GM12878 (cell line): ENCODE results near the gene CCL15. TPM values are rescaled to one million over a fixed set of nuclear protein-coding genes. Genes with fewer than 3 reads are reported as not detected.

Source experiments
- ATAC-seq: fragments of 200-7000 bp; cut with Tn5 transposase; 3 replicates; pipeline ENCODE4 v1.9.1; 2020; ENCODE audit warnings: mild to moderate bottlenecking, moderate library complexity
- BruUV-seq: library from RNA; stranded (reverse); fragments of 400-500 nt; replicated peaks from 2 replicates; lab custom pipeline; 2021; lab: Mats Ljungman, UMichigan
- CTCF ChIA-PET: fragments of 300-600 bp; sonication (Branson Sonifier 250); formaldehyde crosslinking; extraction: SDS; loops from one replicate; lab custom pipeline; 2021; ENCODE audit warnings: inconsistent platforms; lab: Yijun Ruan, JAX
- POLR2A ChIA-PET: fragments of 350-600 bp; formaldehyde crosslinking; extraction: SDS; loops from one replicate; lab custom pipeline; 2021; ENCODE audit warnings: inconsistent platforms; lab: Charles Lee
- RAD21 ChIA-PET: fragments of 300-600 bp; sonication (Branson Sonifier 250); formaldehyde crosslinking; loops from one replicate; lab custom pipeline; 2023; ENCODE audit warnings: antibody characterized with exemption; ENCODE audit not compliant: unreplicated experiment; lab: Charles Lee
- SMC1A ChIA-PET: fragments of 300-600 bp; sonication (Branson Sonifier 250); formaldehyde crosslinking; loops from one replicate; lab custom pipeline; 2023; ENCODE audit not compliant: unreplicated experiment, uncharacterized antibody; lab: Charles Lee
- DNase-seq: peaks from one replicate; pipeline ENCODE4 v3.0.0-alpha.2; 2011; ENCODE audit warnings: low read depth, low spot score
- FAIRE-seq: peaks from 3 replicates; lab custom pipeline; 2011; peaks lifted over from hg19 to GRCh38; lab: Jason Lieb, UNC
- H2AFZ ChIP-seq: 2 replicates; pipeline ENCODE4 v1.6.0; 2011; ENCODE audit warnings: low read depth, low read length, control low read depth; ENCODE audit not compliant: control insufficient read depth
- H3K27ac ChIP-seq: 2 replicates; pipeline ENCODE4 v1.5.1; 2011; ENCODE audit warnings: control low read depth; ENCODE audit not compliant: control insufficient read depth, insufficient read depth
- H3K27me3 ChIP-seq, 2 experiments: replicated peaks in 1 of 2; 2 replicates each; pipeline versions ENCODE4 v1.6.0 to v1.6.1; 2011; ENCODE audit warnings: low read length in 1 of 2; ENCODE audit not compliant: control insufficient read depth in 2 of 2, insufficient read depth in 2 of 2
- H3K36me3 ChIP-seq, 2 experiments: 2 replicates each; pipeline ENCODE4 v1.5.1; 2011; ENCODE audit warnings: low read length in 1 of 2; ENCODE audit not compliant: control insufficient read depth in 2 of 2, insufficient read depth in 2 of 2
- H3K4me1 ChIP-seq: 2 replicates; pipeline ENCODE4 v1.6.1; 2011; ENCODE audit warnings: mild to moderate bottlenecking, low read length, moderate library complexity, mixed read lengths; ENCODE audit not compliant: control insufficient read depth, insufficient read depth
- H3K4me2 ChIP-seq: 2 replicates; pipeline ENCODE4 v1.6.0; 2011; ENCODE audit warnings: control low read depth; ENCODE audit not compliant: control insufficient read depth, insufficient read depth
- H3K4me3 ChIP-seq: fragments of 200-600 bp; sonication (generic); 2 replicates; pipeline ENCODE4 v1.5.1; 2016
- H3K79me2 ChIP-seq: 2 replicates; pipeline ENCODE4 v1.6.0; 2011; ENCODE audit warnings: low read length; ENCODE audit not compliant: control insufficient read depth, insufficient read depth
- H3K9ac ChIP-seq: 2 replicates; pipeline ENCODE4 v1.8.0; 2011; ENCODE audit warnings: low read length, control low read depth, mixed read lengths; ENCODE audit not compliant: control insufficient read depth, insufficient read depth
- H3K9me3 ChIP-seq: replicated peaks from 3 replicates; pipeline ENCODE4 v1.5.1; 2011; ENCODE audit warnings: mild to moderate bottlenecking, low read length; ENCODE audit not compliant: control insufficient read depth, insufficient read depth
- H4K20me1 ChIP-seq: 2 replicates; pipeline ENCODE4 v1.6.0; 2011; ENCODE audit not compliant: control insufficient read depth, insufficient read depth
- BCL11A ChIP-seq: IDR thresholded peaks from 2 replicates; pipeline ENCODE4 v1.6.1; 2011; ENCODE audit warnings: low read depth, low read length
- E2F4 ChIP-seq: IDR thresholded peaks from 2 replicates; pipeline ENCODE4 v1.6.1; 2012; ENCODE audit warnings: low read depth, low read length, improper control_type of control experiment
- E2F8 ChIP-seq: fragments of 450-650 bp; IDR thresholded peaks from 2 replicates; pipeline ENCODE4 v1.6.1; 2018; ENCODE audit warnings: mild to moderate bottlenecking, low read depth, moderate library complexity; ENCODE audit not compliant: partially characterized antibody
- IKZF1 ChIP-seq: fragments of 450-650 bp; conservative IDR thresholded peaks from 2 replicates; pipeline ENCODE4 v1.6.1; 2017; ENCODE audit warnings: antibody characterized with exemption, mild to moderate bottlenecking
- IRF4 ChIP-seq: IDR thresholded peaks from 2 replicates; pipeline ENCODE4 v1.6.1; 2011; ENCODE audit warnings: low read depth, low read length
- KLF5 ChIP-seq: fragments of 450-650 bp; IDR thresholded peaks from 2 replicates; pipeline ENCODE4 v1.6.1; 2014; ENCODE audit warnings: mild to moderate bottlenecking; ENCODE audit not compliant: partially characterized antibody
- MEF2A ChIP-seq: IDR thresholded peaks from 2 replicates; pipeline ENCODE4 v1.6.1; 2011; ENCODE audit warnings: low read depth, mild to moderate bottlenecking, low read length, moderate library complexity; ENCODE audit not compliant: insufficient read depth
- NFYA ChIP-seq: IDR thresholded peaks from 2 replicates; pipeline ENCODE4 v1.6.1; 2011; ENCODE audit warnings: low read depth, mild to moderate bottlenecking, low read length, improper control_type of control experiment, borderline replicate concordance
- NKRF ChIP-seq: fragments of 450-650 bp; conservative IDR thresholded peaks from 2 replicates; pipeline ENCODE4 v1.6.1; 2017; ENCODE audit warnings: mild to moderate bottlenecking, moderate library complexity
- NR2F1 ChIP-seq: fragments of 450-650 bp; conservative IDR thresholded peaks from 2 replicates; pipeline ENCODE4 v1.6.1; 2017; ENCODE audit warnings: mild to moderate bottlenecking
- PML ChIP-seq: IDR thresholded peaks from 2 replicates; pipeline ENCODE4 v1.6.1; 2012; ENCODE audit warnings: low read length, inconsistent platforms
- RB1 ChIP-seq: fragments of 450-650 bp; formaldehyde crosslinking; IDR thresholded peaks from 2 replicates; pipeline ENCODE4 v1.6.1; 2017; ENCODE audit warnings: mild to moderate bottlenecking, borderline replicate concordance
- RUNX3 ChIP-seq: IDR thresholded peaks from 2 replicates; pipeline ENCODE4 v1.6.1; 2012; ENCODE audit warnings: low read length, inconsistent platforms
- SREBF1 ChIP-seq: IDR thresholded peaks from 2 replicates; pipeline ENCODE4 v1.6.1; 2012; ENCODE audit warnings: mild to moderate bottlenecking, low read length
- STAT1 ChIP-seq: fragments of 450-650 bp; conservative IDR thresholded peaks from 2 replicates; pipeline ENCODE4 v1.6.1; 2014; ENCODE audit warnings: antibody characterized with exemption, mild to moderate bottlenecking
- TARDBP ChIP-seq: IDR thresholded peaks from 2 replicates; pipeline ENCODE4 v1.6.1; 2016; ENCODE audit warnings: borderline replicate concordance
- YY1 ChIP-seq: IDR thresholded peaks from 2 replicates; pipeline ENCODE4 v1.6.1; 2011; ENCODE audit warnings: low read depth, mild to moderate bottlenecking, low read length
- in situ Hi-C: fragments of 300-500 bp; cut with MboI; formaldehyde crosslinking; loops from 9 replicates; pipeline ENCODE4 v1.14.3; 2018; ENCODE audit warnings: mixed read lengths
- intact Hi-C: fragments of 100-400 bp; cut with micrococcal nuclease; formaldehyde crosslinking; loops from one replicate; pipeline ENCODE4 v1.14.2; 2022; ENCODE audit not compliant: unreplicated experiment
- polyA plus RNA-seq, 11 experiments: library from polyadenylated mRNA; depleted of rRNA in 4 of 11; unstranded in 6 of 11; stranded (reverse) in 5 of 11; fragments of >200 nt; fragmentation: Nextera tagmentation in 4 of 11; fragmentation: Illumina TruSeq in 1 of 11; extraction: Ambion mirVana in 4 of 11; extraction: Trizol in 1 of 11; gene quantifications; 1 replicate in 1 of 11; 2 replicates in 10 of 11; pipeline versions ENCODE4 v1.2.1 to v1.2.3, GENCODE V29; 2011 to 2016; ENCODE audit warnings: inconsistent platforms in 2 of 11, missing spikeins in 2 of 11, low read depth in 1 of 11
- total RNA-seq, 4 experiments: library from RNA; depleted of rRNA in 3 of 4; stranded (reverse); fragments of >200 nt in 3 of 4; fragmentation: Illumina TruSeq in 1 of 4; extraction: Trizol in 1 of 4; gene quantifications; 2 replicates each; pipeline versions ENCODE4 v1.2.1 to v1.2.3, GENCODE V29; 2013 to 2021
- TF ChIP-seq, protein P1 (sequence below): IDR thresholded peaks from 2 replicates; pipeline ENCODE4 v1.6.1; 2011; ENCODE audit warnings: low read depth, mild to moderate bottlenecking, low read length, moderate library complexity, borderline replicate concordance; ENCODE audit errors: extremely low read depth

CCL15 gene
- total and polyA plus RNA-seq, 10 of the 15 experiments (the other 5 are each of a cell fraction or from before 2014, with no cell fraction given): 0.12 TPM; not detected in 9

GRCh38 chr17:35991075-35991474 lies 10.3 kb downstream of the CCL15 start (continued):
- TF ChIP-seq E2F8: no peak
- no peak for TF ChIP-seq TARDBP
- no peak for TF ChIP-seq E2F4
- TF ChIP-seq STAT1: no peak
- TF ChIP-seq, all 136 proteins: peak for 0

DNA sequence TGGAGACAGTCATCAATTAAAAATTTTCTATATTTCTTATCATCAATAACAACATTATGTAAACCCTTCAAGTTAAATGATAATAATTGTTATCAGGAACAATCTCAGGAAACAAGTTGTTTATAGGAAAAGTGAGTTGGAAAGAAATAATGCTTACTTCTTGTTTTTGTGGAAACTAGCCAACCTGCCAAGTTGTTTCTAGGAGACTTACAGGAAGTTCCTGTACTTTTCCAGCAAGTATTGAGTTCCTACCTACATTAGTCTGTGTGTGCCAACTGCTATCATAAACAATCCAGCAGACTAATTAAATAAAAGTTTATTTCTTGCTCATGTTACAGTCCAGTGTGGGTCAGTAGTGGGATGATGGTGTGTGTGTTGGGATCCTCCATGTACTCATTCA lies 13.2 kb downstream of the CCL15 start:
- no peaks in the 10 kb centered on the region for H3K27me3 ChIP-seq
- BruUV-seq: no TSS peak
- TF ChIP-seq, protein P1, sequence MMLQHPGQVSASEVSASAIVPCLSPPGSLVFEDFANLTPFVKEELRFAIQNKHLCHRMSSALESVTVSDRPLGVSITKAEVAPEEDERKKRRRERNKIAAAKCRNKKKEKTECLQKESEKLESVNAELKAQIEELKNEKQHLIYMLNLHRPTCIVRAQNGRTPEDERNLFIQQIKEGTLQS: no peak
- no peak for TF ChIP-seq BCL11A
- TF ChIP-seq IRF4: no peak
- no peak for TF ChIP-seq NFYA
- no peak for TF ChIP-seq KLF5
- no peak for TF ChIP-seq RB1
- no peak for TF ChIP-seq SREBF1
- TF ChIP-seq IKZF1: no peak
- TF ChIP-seq MEF2A: no peak
- TF ChIP-seq RUNX3: no peak
- TF ChIP-seq NR2F1: no peak
- no peak for TF ChIP-seq YY1
- TF ChIP-seq PML: no peak
- no peak for TF ChIP-seq NKRF
- H3K27ac ChIP-seq: no peak overlapping the region
- H2AFZ ChIP-seq: no peak overlapping the region
- POLR2A ChIA-PET: no interaction called here
- DNase-seq (no peak), ATAC-seq (no peak), FAIRE-seq (no peak)
- H3K79me2 ChIP-seq: no peaks in the 10 kb centered on the region
- SMC1A ChIA-PET: interaction anchor here (1.3 to 1.7 kb wide), 3 partner anchors 10 to 161 kb away, joined by 3 to 8 read pairs (median 7); no protein-coding TSS in a partner anchor
- H3K4me2 ChIP-seq: no peak overlapping the region
- intact Hi-C loops (no loop called here), in situ Hi-C loops (no loop called here)
- CTCF ChIA-PET: interaction anchor here (1.1 to 1.8 kb wide), 2 partner anchors 11 to 161 kb away, joined by 3 to 7 read pairs; no protein-coding TSS in a partner anchor
- H3K36me3 ChIP-seq: no peaks in the 10 kb centered on the region
- no peaks in the 10 kb centered on the region for H3K4me1 ChIP-seq
- RAD21 ChIA-PET: interaction anchor here (1.0 kb wide), 1 partner anchor 83 kb away, joined by 3 read pairs; no protein-coding TSS in a partner anchor
- H3K4me3 ChIP-seq: no peak overlapping the region
- peaks cover 2% of the 10 kb centered on the region; the same call in 2 of the 3 replicates for H3K9me3 ChIP-seq
- no peaks in the 10 kb centered on the region for H4K20me1 ChIP-seq
- no peak overlapping the region for H3K9ac ChIP-seq
